GM19397 (cell line): ENCODE measurements around the gene MCHR1.
"Not testable (repeated sequence)": the region's sequence is repeated elsewhere in the genome, so short reads cannot be mapped to it uniquely, and the experiment has no call there.

Experiments
- ATAC-seq: cut with Tn5 transposase; IDR thresholded peaks from one replicate; pipeline ENCODE4 v1.9.1; 2021; ENCODE audit warnings: mild to moderate bottlenecking, moderate library complexity; ENCODE audit not compliant: unreplicated experiment

The MCHR1 gene

DNA sequence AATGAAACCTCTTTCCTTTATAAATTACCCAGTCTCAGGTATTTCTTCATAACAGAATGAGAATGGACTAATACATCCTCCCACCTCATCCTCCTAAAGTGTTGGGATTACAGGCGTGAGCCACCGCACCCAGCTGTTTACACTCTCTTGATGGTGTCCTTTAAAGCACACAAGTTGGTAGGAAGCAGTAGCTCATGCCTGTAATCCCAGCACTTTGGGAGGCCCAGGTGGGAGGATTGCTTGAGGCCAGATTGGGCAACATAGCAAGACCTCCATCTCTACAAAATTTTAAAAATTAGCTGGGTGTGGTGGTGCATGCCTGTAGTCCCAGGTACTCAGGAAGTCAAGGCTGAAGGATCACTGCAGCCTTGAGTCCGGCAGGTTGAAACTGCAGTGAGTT, 23.3 kb upstream of the MCHR1 start:
- not testable (repeated sequence) for ATAC-seq

DNA sequence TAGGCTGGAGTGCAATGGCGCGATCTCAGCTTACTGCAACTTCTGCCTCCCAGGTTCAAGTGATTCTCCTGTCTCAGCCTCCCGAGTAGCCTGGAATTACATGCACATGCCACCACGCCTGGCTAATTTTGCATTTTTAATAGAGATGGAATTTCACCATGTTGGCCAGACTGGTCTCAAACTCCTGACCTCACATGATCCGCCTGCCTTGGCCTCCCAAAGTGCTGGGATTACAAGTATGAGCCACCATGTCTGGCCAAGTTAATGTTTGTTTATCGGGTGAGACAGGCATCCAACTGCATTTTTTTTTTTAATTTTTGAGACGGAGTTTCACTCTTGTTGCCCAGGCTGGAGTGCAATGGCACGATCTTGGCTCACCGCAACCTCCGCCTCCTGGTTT, 22.6 kb upstream of the MCHR1 start:
- ATAC-seq, result not testable (repeated sequence)

DNA sequence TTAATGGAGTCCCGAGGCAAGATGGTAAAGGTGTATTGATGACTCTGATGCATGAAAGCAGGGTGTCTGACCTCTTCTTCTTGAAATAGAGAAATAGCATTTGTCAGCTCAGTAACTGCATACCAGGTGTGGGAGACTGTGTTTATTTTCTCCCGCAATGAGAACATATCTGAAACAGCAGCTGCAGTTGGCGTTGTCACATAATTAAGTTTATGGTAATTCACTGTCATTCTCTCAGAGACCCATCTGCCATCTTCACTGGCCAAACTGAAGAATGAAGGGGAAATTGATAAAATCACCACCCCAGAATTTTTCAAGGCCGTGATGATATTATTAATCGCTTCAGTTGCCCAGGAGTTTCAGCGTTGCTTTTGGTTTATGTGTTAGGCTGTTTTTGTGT, 20.1 kb upstream of the MCHR1 start:
- no peak for ATAC-seq

DNA sequence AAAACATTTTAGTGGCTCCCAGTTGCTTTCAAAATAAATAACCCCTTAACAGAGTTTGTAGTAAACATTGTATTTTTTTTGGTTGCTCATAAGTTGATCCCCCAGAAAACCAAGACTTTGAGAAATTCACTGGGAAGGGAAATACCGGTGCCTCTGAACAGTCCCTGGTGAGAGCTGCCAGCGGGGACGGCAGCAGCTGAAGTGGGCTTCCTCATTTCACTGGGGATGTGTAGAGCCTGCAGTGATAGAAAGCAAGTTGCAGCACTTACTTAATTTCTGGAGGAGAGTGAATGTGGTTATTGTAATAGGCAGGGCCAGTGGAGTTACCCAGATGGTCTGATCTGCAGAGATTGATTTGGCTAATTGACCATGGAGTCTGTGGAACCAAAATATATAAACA, 18.6 kb upstream of the MCHR1 start:
- ATAC-seq, result no peak

DNA sequence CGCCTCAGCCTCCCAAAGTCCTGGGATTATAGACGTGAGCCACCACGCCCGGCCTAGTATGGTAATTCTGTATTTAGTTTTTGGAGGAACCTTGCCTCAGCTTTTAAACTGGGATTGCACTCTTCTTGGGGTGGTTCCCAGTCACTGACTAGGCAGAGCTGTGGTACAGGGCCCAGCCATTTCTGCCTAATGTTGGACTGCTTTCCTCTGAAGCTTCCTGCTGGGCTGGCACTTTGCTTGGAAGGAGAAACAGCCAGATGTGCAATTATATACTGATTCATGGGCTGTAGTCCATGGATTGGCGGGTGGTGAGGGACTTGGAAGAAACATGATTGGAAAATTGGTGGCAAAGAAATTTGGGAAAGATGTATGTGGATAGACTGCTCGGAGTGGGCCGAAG, 17.6 kb upstream of the MCHR1 start:
- ATAC-seq, result no peak

DNA sequence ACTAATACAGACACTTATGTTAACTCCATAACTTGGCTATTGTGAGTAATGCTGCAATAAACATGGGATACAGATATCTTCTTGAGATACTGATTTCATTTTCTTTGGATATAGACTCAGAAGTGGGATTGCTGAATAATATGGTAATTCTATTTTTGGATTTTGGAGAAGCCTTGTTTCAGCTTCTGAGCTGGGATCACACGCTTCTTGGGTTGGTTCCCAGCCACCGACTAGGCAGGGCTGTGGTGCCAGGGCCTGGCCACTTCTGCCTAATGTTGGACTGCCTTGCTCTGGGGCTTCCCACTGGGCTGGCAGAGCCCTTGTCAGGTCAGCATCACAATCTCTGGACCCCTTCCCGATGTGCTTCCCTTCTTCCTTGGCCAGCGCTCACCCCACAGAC, 14.0 kb upstream of the MCHR1 start:
- no peak for ATAC-seq

DNA sequence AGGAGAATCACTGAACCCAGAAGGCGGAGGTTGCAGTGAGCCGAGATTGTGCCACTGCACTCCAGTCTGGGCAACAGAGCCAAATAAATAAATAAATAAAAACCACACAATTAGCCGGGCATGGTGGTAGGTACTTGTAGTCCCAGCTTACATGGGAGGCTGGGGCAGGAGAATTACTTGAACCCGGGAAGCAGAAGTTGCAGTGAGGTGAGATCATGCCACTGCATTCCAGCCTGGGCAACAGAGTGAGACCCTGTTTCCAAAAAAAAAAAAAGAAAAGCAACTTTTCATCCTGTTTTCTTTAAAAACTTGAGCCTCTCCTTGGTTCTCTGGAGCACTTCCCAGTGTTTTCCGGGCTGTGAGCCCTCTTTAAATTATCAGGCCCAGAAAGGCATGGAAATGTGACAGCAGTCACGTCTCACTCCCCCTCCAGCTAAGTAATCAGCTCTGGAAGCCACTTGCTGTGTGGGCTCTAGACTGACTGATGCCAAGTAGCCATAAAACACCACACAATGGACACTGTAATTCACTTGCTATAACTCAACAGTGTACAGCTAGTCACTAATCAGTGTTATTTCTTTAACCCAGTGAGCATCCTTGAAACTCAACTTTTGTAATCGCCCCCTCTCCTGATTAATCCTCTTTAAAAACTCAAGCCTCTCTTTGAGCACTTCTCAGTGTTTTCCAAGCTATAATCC, 13.0 kb upstream of the MCHR1 start:
- no peak for ATAC-seq

DNA sequence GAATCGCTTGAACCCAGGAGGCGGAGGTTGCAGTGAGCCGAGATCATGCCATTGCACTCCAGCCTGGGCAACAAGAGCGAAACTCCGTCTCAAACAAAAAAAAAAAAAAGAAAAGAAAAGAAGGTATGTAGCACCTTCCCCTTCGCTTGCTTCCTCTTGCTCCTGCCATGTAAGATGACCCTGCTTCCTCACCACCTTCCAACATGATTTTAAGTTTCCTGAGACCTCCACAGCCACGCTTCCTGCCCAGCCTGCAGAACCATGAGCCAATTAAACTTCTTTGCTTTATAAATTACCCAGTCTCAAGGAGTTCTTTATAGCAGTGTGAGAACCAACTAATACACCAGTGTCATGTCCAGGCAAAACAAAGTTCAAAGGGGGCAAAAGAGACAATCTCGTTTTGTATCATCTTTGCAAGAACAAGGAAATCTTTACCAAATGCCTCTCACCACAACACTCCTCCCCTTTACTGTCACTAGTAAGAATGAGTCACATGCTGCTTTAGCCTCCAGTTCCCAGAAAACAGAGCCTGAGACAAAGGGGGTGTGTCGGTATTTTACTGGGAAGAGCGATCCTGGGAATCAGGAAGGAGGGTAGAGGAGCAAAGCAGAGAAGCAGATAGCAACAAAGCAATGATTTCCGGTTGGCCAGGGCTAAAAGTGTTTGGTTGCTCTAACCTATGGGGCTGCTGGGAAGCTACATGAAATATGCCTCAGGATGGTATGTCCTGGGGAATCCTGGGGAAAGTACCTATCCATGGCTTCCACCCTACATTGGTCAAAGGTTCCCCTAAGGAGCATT, 10.5 kb upstream of the MCHR1 start:
- no peak for ATAC-seq

DNA sequence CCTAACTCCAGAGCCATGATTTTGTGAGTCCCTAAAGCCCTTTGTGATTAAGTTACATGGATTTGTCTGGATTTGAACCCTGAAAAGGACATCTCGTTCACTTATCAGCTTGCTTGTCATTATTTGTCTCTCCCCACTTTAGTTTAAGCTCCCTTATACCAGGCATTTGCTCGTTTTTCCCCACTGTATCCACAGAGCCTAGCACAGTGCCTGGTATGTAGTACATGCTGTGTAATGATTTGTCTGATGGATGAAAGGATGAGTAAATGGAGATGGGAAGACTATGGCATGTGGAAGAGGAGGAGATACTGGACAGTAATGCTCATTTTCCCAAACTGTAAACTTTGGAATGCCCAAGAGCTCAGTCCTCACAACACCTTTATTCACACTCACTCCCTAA, 9.2 kb upstream of the MCHR1 start:
- no peak for ATAC-seq

DNA sequence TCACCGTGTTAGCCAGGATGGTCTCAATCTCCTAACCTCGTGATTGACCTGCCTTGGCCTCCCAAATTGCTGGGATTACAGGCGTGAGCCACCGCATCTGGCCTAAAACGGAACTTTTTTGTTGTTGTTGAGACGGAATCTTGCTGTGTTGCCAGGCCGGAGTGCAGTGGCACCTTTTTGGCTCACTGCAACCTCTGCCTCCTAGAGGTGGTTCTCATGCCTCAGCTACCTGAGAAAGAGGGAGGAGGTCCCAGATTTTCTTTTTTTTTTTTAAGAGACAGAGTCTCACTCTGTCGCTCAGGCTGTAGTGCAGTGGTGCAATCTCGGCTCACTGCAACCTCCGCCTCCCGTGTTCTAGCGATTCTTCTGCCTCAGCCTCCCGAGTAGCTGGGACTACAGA, 7.9 kb upstream of the MCHR1 start:
- ATAC-seq, result no peak

DNA sequence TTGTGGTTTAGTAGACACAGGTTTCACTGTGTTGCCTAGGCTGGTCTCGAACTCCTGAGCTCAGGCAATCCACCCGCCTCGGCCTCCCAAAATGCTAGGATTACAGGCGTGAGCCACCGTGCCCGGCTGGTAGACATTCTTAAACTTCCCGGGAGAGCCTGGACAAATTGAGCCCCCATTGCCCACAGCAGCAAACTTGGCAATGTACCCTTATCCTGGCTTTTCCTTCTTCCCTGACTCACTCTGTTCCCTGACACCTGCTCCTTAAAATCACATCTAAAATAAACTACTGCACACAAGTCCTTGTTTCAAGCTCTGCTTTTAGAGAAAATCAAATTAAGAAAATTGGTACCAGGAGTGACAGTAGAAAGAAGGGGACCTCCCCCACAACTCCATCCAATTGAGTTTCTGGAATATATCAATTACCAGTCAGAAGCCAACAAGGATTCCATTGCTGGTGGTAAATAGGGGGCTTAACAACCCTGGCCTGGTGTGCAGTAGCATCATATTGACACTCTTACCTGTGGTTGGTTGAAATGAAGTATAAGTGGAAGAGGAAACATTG, 7.4 kb upstream of the MCHR1 start:
- ATAC-seq, result no peak

DNA sequence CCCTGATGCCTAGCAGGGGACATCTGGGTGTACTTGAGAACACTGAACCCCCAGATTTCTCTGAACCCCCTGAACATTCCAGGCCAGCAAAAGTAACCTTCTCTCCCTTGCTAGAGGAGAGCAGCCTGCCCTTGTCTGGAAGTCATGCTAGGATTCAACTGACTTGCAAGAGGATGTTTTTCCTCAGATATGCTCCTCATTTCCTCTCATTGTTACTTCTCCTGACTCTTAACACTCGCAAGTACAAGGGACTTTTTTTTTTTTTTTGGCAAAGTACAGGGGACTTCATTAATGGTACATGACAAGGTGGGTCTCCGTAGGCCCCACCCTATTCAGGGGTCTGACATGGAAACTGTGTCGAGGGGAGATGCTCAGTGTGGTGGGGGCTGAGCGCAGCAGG, 6.3 kb upstream of the MCHR1 start:
- ATAC-seq, result no peak

DNA sequence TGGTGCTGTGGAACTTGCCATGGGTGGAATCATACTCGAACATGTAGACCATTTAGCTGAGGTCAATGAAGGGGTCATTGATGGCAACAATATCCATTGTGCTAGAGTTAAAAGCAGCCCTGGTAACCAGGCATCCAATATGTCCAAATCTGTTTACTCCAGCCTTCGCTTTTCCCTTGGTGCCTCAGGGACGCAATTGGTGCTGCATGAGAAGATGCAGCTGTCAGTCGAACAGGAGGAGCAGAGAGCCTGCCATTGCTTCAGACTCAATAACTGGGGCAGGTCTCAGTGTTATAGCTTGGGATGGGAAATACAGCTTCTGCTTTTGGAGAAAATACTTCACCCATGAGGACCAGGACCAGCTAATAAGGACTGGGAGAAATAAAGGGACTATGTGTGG, 5.0 kb upstream of the MCHR1 start:
- no peak for ATAC-seq

DNA sequence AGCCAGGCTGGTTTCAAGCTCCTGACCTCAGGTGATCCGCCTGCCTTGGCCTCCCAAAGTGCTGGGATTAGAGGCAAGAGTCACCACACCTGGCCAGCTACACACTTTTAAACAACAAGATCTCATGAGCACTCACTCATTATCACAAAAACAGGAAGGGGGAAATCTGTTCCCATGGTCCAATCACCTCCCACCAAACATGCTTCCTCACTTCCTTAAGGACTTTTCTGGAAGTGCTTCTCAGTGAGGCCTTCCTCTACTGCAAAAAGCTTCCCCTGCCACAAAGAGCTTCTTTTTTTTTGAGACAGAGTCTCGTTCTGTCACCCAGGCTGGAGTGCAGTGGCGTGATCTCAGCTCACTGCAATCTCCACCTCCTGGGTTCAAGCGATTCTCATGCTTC, 3.1 kb upstream of the MCHR1 start:
- not testable (repeated sequence) for ATAC-seq

DNA sequence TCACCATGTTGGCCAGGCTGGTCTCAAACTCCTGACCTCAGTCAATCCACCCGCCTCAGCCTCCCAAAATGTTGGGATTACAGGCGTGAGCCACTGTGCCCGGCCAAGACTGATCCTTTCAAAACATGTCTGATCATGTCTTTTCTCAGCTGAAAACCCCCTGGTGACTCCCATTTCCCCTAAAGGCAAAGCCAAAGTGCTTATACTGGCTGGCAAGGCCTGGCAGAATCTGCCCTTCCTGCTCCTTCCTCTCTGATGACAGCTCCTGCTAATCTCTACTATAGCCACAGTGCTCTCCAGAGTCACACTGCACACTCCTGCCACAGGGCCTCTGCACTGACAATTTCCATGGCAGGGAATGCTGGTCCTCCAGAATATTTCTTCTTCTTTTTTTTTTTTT, 2.6 kb upstream of the MCHR1 start:
- ATAC-seq, result no peak

DNA sequence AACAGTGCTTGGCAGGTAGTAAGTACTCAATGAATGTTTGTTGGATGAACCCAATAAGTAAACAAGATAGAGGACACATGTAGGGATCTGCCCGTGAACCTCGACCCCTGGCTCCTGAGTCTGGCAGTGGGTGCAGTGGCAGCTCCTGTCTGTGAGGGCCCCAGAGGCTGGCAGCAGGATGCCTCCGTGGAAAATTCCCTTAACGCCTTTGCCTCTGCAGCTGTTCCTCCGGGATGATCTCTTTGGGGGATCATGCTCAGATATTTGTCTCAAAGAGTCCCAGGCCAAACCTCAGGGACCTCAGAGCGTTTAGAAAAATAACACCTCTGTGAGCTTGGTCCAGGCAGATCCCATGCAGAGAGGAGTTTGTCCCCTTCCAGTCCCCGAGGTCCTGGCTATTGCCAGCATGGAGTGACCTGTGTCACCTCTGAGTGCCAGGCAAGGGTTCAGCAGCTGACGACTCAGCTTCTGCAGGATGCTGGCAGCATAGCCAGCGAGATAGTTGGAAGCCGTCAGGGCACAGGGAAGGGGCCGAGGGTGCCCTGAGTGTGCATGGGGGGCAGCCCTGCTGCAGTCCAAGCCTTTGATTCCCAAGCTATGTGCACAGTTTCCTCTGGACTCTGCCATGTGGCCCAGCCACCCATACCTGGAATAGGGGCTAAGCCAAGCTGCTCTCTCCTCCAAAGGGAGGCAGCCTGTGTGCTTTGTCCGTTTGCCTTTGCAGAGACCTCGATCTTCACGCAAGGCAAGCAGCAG, 613 bp upstream of the MCHR1 start:
- ATAC-seq, result no peak

DNA sequence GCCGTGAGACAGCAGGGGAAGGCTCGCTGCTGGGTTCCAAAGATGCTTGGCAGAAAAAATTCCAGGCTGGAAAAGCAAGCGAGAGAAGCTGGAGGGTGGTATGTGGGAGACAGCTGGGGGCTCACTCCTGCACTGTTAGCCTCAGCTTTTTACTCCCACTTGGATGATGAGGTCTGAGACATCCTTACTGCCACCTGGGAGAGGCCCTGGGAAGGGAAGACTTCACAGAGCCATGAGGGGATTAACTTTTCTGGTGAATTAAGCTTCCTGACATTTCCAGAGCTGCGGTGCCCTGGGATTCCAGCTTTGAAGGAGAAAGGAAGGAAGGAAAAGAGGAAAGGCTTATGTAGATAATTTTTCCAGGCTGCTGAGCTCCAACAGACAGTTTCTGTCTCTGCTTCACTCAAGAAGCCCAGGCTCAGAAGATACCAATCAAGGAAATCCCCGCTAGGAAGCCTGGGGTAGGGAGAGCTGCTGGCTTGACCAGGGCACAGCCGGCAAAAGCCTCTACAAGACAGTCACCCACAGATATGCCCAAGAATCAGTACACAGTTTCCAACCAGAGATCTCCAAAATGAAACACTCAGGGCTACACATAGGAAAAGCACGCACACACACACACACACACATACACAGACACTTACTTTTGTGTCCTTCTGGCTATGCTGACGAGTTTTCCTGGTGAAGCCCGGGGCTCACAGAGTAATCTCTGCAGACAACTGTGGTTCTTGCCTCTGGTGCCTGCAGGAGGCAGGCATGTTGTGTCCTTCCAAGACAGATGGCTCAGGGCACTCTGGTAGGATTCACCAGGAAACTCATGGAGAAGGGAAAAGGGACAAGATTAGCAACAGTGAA, 907 bp downstream of the MCHR1 start:
- no peak for ATAC-seq

DNA sequence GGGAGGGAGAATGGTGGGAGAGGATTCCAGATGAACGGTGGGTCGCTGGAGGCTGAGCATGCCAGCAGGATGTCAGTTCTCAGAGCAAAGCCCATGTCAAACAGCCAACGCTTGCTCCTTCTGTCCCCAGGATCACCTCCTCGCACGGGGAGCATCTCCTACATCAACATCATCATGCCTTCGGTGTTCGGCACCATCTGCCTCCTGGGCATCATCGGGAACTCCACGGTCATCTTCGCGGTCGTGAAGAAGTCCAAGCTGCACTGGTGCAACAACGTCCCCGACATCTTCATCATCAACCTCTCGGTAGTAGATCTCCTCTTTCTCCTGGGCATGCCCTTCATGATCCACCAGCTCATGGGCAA, 1.5 kb downstream of the MCHR1 start:
- ATAC-seq, result no peak

DNA sequence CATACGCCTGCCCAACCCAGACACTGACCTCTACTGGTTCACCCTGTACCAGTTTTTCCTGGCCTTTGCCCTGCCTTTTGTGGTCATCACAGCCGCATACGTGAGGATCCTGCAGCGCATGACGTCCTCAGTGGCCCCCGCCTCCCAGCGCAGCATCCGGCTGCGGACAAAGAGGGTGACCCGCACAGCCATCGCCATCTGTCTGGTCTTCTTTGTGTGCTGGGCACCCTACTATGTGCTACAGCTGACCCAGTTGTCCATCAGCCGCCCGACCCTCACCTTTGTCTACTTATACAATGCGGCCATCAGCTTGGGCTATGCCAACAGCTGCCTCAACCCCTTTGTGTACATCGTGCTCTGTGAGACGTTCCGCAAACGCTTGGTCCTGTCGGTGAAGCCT, 2.2 kb downstream of the MCHR1 start:
- no peak for ATAC-seq

DNA sequence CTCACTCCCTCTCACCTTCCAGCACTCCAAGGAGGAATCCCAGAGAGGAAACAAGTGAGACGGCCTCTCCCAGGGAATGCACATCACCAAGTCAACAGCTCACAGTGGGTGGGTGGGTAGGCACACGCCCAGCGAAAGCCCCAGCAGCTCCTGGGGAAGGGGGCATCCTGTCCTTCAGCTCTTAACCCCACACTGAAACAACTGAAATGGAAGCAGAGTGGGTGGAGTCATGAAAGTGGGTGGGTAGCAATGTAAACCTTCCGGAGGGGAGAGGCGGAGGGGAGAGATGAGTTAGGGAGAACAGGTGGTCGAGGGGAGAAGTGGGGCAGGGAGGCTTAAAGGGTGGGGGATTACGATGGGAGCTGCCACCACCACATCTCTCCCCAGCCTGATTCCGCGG, 5.4 kb downstream of the MCHR1 start:
- no peak for ATAC-seq

DNA sequence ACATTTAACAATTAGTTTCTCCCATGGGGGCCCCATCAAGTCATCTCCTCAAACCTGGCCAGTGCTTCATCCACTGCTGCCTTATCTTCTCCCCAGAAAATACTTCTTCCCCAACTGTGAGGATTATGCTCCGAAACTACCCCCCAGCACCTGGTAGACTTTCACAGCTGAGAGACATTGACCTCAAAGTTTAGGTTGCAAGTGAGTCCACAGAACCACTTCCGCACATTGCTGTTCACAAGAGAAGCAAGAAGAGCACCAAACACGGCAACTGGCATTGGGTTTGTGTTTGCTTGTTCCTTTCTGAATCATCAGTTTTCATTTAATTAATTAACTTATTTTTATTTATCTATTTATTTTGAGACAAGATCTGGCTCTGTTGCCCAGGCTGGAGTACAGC, 6.1 kb downstream of the MCHR1 start:
- ATAC-seq, result no peak
